HG03565 (cell line): Measurements from ENCODE around the gene MRPL58.
"Not testable (repeated sequence)": the region's sequence is repeated elsewhere in the genome, so short reads cannot be mapped to it uniquely, and the experiment has no call there.

Experiments used
- ATAC-seq: cut with Tn5 transposase; IDR thresholded peaks from one replicate; pipeline ENCODE4 v1.9.1; 2021; ENCODE audit warnings: mild to moderate bottlenecking, moderate library complexity; ENCODE audit not compliant: unreplicated experiment

Gene MRPL58

DNA sequence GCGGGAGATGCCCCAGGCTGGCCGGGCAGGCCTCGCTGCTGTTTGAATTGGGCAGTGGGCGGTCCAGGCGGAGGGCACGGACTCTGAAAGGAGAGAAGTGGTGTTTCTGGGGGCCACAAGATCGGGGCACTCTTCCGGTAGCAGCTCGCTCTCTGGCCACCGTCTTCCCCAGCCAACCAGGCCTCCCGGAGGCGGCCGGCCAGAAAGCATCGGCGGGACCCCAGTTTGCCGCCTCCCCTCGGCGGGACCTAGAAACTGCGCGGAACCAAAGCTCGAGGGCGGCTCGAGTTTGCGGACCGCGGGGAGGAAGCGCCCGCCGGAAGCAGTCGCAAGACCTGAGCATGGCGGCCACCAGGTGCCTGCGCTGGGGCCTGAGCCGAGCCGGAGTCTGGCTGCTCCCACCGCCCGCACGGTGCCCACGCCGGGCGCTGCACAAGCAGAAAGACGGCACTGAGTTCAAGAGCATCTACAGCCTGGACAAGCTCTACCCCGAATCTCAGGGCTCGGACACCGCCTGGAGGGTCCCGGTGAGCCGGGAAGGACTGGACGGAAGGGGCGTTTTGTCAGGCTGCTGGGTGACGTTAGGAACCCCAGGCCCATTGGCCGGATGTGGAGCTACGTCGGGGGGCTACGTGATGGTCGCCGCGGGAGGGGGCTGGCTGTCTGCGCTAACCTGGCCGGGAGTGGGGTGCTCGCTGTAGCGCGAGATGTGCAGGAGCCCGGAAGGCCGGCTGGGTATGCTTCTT is at the start of gene MRPL58:
MRPL58 (plus strand) TSS at position 325 of the 746 bp plus-strand sequence; CDS start at position 342, 17 bp downstream.
- peak; percentile 82 for ATAC-seq

DNA sequence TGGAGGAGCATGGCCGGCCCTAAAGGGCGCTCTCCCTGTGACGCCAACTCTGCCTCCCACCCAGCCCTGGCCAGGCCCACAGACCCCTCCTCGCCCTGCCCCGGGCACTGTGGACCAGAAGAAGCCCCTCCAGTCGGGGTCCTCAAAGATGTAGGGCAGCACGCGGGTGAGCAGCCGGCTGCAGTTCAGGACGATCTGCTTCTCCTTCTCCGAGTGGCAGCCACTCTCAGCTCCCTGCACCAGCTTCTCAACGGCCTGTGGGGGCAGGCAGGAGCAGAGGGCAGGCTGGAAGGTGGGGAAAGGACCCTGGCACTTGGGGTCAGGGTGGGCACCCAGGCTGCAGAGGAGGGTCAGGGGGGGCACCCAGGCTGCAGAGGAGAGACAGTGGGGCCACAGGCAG is 48.8 kb upstream of the MRPL58 start:
- no peak for ATAC-seq

GRCh38 chr17:74964246-74964761 is 48.2 kb upstream of the MRPL58 start:
- no peak for ATAC-seq

DNA sequence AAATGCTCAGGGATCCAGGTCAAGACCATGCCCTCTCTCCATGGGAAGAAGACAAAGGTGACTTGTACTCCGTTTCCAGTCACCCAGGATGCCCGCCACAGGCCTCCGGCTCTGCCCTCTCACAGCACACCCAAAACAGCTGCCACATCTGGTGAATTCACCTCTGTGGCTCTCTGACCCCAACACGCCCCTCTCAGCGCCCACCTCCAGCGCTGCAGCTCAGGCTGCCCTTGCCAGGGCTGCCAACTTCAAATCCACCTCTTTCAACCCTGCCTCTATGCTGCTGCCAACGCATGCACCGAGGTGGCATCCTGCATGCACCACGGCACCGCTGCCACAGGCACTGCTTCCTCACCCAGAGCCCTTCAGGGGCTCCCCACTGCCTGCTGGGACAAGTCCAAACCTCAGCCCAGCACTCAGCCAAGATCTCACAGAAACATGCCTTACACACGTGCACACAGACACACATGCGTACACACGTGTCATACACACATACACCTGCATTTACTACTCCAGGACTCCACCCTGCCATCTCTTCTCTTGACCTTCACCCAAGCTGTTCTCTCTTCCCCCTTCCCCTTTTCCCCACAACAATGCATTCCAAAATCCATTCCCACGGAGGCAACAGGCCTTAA is 47.4 kb upstream of the MRPL58 start:
- no peak for ATAC-seq

DNA sequence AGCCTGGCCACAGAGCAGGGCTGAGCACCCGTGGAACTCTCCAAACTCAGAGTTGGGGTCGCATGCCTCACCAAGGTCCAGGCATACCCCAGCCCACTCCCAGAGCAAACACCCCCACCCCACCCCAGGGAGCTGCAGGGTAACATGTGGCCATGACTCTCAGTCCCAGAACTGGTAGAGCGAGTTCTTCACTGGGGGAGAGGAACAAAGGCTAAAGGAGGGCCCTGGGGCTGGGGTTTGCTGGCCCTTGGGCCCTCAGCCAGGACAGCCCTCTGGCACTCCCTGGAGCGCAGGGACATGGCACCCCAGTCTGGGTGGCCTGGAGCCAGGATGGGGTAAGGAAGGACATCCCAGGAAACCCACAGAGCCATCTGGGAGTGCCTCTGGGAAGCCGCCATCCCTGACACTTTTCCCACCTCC is 44.1 kb upstream of the MRPL58 start:
- ATAC-seq, result no peak

GRCh38 chr17:74969501-74969900 is 43.0 kb upstream of the MRPL58 start:
- not testable (repeated sequence) for ATAC-seq

DNA sequence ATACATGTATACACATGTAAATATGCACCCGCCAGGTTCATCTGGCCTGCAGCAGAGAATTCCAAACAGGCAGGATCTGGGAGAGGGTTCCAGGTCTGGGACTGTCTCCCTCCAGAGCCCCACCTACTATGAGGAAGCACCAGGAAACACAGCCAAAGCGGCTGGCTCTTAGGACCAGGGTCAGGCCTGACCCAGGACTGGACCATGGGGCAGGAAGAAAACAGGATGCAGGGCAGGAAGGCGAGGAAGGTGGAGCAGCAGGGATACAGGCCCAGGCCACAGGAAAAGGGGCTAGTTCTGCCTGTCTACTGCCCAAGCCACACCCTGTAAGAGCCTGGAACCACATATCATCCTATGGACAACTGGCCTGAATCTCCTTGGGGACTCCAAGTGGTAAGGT is 42.1 kb upstream of the MRPL58 start:
- no peak for ATAC-seq

DNA sequence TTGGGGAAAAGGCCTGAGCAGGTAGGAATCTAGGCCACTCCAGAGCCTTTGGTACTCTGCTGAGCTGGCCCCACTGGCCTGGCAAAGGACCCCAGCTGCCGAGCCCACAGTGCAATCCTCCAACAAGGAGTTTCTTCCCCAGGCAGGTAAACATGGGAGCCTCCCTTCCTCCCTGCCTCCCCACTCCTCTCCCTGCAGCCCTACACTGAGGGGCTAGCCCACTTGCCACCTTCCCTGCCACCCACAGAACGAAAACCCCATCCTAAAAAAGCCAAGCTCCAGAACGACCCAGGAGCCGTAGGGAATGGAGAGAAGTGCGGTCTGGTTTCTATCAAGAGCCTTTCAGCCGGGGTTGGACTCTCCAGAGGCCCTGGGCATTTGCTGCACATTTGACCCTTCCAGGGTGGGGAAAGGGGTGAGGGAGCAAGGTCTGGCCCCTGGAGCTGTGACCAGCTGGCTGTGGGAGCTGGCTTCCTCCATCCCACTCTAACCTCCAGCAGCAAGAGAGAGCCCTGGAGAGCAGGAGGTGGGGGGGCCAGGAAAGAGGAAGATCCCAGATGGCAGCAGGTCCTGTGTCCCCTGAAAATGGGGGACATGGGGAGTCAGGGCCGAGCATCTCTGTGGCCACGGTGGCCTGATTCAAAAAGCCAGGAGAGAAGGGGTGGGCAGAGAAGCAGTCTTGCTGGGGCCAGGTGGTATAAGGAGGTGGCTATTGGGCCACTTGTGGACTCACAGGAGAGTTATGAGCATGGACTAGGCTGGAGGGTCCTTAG is 41.2 kb upstream of the MRPL58 start:
- ATAC-seq, result no peak

DNA sequence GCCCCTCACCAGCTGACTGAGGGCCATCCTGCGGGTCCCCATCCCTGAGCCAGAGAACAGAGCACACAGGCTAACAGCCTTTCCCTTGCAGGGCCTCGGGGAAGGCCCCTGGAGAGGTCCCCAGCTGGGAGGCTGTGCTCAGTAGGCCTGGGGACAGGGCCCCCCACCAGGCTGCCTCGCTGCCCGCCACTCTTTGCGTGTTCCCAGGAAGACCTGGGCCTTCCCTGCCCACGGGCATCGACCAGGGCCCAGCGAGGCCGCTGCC is 40.7 kb upstream of the MRPL58 start:
- ATAC-seq, result no peak

- ATAC-seq, result no peak
Measured at GRCh38 chr17:74972107-74972972, 40.1 kb upstream of the MRPL58 start, which contains the start of gene HID1. Gene HID1, minus strand, starts transcription at chr17:74972759. Its CDS starts 103 bp downstream, at chr17:74972656.

- ATAC-seq, result no peak
Measured at GRCh38 chr17:74972973-74973328, 39.5 kb upstream of the MRPL58 start.

DNA sequence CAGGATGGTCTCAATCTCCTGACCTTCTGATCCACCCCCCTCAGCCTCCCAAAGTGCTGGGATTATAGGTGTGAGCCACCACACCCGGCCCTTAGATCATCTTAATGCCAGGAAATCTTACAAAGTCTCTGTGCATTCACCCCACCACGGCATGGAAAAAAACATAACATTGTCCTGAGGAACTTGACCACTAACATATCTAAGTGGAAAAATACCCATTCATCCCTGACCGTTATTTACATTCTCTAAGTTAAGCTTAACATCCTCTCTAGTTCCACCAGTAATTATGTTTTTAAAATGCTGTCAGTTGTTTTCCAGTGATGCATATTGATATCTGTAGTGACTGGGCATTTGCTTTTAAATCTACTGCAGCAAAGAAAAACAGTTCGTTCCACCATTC is 36.5 kb upstream of the MRPL58 start:
- ATAC-seq, result no peak

DNA sequence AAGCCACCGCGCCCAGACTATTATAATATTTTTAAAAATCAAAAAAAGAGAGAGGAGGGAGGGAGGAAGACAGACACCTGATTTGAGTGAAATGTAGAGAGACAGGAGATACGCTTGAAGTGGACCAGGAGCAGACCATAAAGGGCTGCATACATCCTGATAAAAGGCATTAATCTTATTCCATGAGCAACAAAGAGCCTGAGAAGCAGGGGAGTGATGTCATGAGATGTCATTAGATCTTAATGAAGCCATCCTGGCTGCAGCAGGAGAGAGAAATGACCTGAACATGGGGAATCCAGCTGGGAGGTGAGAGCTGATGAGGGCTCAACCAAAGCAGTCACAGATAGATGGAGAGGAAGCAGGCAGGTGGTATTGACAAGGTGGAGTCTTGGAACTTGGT is 34.7 kb upstream of the MRPL58 start:
- no peak for ATAC-seq

DNA sequence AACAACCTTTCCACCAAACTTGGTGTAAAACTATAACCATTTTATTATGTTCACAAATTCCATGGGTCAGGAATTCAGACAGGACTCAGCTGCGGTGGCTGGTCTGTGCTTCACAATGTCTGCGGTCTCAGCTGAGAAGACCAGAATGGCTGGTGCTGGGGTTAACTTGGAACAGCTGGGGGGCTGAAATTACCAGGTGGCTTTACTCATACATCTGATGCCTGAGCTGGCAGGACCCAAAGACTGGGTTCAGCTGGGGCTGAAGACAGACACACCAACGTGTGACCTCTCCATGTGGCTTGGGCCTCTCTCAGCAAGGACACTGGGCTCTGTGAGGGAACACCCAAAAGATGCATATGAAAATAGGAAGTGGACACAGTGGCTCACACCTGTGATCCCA is 34.2 kb upstream of the MRPL58 start:
- ATAC-seq, result no peak

- no peak for ATAC-seq
Measured at GRCh38 chr17:74979408-74980146, 32.9 kb upstream of the MRPL58 start.

- ATAC-seq, result no peak
Measured at GRCh38 chr17:74981318-74981978, 31.0 kb upstream of the MRPL58 start.

- no peak for ATAC-seq
Measured at GRCh38 chr17:74981979-74982662, 30.3 kb upstream of the MRPL58 start.

DNA sequence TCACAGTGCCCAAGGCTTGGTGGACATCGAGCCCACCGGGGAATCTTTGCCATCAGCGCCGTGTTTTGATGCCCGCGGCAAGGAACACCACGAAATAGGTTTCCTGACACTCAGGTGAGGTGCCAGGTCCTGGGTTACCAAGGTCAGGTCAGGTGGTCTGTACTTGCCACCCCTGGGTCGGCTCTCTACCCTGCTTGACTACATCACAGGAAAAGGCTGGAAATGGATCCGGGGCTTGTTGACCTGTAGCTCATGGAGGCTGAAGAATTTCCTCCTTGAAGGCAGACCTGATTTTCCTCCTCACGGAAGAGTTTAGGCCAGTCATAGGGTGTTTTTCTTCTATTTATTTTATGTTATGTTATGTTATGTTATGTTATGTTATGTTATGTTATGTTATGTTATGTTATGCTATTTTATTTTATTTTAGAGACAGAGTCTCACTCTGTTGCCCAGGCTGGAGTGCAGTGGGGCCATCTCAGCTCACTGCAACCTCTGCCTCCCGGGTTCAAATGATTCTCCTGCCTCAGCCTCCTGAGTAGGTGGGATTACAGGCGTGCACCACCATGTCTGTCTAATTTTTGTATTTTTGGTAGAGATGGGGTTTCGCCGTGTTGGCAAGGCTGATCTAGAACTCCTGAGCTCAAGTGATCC is 29.7 kb upstream of the MRPL58 start:
- ATAC-seq, result not testable (repeated sequence)

DNA sequence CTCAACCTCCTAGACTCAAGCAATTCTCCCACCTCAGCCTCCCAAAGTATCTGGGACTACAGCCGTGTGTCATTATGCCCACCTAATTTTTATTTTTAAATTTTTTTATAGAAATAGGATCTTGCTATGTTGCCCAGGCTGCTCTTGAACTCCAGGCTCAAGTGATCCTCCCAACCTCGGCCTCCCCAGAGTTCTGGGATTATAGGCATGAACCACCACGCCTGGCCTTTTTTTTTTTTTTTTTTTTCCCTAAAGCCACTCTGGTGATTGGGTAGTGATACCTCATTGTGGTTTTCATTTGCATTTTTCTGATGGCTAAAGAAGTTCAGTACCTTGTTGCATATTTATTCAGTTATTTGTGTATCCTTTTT is 26.3 kb upstream of the MRPL58 start:
- ATAC-seq, result no peak
